HG03095 (cell line): Measurements from ENCODE around the gene CDCP2.
A peak's percentile ranks its signal among the peaks of the same experiment; 100 is the strongest.

Experiments
- ATAC-seq: cut with Tn5 transposase; IDR thresholded peaks from one replicate; pipeline ENCODE4 v1.9.1; 2021; ENCODE audit warnings: moderate library complexity; ENCODE audit not compliant: unreplicated experiment

Gene CDCP2

DNA sequence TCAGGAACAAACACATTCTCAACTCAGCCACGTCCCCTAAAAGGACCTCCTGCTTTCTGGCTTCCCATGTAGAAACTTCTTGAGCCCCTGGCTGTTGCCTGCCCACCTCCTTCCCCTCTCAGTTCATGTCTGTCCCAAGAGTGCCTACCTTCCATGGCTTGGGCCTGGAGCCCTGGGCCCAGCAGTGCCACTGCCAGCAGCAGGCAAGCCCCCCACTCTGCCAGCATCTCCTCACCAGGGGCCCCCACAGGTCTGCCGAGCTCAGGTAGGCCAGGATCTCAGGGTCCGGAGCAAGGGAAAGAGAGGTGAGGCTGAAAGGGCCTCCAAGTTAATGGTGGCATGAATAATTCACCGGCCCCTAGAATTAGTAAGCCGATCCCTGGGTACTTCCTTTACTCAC, at the start of gene CDCP2:
CDCP2 (minus strand) TSS at position 305 of the 400 bp plus-strand sequence; CDS start at position 227, 78 bp downstream.
- ATAC-seq, result no peak

DNA sequence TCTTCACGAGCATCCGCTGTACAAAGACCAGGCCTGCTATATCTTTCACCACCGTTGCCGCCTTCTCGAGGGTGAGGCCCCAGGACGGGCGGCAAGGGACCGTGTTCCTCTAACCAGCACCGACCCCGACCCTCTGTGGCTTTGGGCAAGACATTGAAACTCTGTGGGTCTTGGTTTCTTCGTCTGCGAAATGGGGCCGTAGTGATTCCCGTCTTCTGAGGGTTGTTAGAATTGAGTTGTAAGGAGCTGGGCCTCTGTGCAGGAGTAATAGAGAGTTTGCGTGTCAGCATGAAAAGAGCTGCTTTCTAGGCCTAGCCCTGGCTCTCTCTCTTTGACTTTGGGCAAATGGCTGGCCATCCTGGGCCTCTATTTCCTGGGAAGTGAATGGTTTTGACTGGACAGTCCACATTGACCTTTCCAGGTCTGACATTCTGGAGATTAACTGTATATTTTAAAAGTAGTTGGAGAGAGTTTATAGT, 47.8 kb upstream of the CDCP2 start:
- ATAC-seq, result no peak

DNA sequence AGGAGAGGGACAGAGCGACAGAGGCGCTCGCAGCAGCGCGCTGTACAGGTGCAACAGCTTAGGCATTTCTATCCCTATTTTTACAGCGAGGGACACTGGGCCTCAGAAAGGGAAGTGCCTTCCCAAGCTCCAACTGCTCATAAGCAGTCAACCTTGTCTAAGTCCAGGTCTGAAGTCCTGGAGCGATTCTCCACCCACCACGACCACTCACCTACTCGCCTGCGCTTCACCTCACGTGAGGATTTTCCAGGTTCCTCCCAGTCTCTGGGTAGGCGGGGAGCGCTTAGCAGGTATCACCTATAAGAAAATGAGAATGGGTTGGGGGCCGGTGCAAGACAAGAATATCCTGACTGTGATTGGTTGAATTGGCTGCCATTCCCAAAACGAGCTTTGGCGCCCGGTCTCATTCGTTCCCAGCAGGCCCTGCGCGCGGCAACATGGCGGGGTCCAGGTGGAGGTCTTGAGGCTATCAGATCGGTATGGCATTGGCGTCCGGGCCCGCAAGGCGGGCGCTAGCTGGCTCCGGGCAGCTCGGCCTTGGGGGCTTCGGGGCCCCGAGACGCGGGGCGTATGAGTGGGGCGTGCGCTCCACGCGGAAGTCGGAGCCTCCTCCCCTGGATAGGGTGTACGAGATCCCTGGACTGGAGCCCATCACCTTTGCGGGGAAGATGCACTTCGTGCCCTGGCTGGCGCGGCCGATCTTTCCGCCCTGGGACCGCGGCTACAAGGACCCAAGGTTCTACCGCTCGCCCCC, 47.1 kb upstream of the CDCP2 start, which contains the start of the genes CYB5RL and MRPL37:
CYB5RL (minus strand) TSS at position 266 of the 754 bp plus-strand sequence. CDS start 4,414 bp downstream, outside the sequence.
MRPL37 (plus strand) TSS at position 403 of the 754 bp plus-strand sequence; CDS start at position 480, 77 bp downstream.
- peak; percentile 93 for ATAC-seq

DNA sequence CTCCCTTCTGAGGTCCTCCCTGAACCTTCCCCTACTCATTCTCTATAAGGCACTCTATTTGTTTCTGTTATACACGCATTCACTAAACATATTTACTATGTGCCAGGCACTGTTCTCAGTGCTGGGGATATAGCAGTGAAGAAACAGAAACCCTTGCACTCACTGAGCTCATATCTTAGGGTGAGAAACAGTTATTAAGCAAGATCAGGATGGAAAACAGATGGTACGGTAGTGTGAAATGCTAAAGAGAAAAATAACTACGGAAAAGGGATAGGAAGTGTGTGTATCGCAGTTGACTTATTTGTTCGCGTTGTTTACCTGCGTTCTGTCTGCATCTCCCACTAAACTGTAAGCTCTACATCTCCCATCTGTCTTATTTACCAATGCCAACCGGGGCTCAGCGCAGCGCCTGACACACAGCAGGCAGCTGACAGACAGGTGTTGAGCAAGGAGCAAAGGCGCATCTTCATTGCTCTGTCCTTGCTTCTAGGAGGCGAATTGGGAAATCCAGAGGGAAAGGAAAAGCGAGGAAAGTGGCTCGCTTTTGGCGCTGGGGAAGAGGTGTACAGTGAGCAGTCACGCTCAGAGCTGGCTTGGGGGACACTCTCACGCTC, 46.5 kb upstream of the CDCP2 start:
- no peak for ATAC-seq

DNA sequence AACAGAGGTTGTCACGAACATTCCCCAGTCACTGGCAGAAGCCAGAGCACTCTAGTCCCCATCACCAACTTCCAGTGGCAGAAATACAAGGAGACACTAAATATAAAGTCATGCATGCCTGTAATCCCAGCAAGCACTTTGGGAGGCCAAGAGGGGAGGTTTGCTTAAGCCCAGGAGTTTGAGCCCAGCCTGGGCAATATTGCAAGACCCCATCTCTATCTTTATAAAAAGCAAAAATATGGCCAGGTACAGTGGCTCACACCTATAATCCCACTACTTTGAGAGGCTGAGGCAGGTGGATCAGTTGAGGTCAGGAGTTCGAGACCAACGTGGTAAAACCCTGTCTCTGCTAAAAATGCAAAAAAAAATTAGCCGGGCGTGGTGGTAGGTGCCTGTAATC, 40.7 kb upstream of the CDCP2 start:
- no peak for ATAC-seq

DNA sequence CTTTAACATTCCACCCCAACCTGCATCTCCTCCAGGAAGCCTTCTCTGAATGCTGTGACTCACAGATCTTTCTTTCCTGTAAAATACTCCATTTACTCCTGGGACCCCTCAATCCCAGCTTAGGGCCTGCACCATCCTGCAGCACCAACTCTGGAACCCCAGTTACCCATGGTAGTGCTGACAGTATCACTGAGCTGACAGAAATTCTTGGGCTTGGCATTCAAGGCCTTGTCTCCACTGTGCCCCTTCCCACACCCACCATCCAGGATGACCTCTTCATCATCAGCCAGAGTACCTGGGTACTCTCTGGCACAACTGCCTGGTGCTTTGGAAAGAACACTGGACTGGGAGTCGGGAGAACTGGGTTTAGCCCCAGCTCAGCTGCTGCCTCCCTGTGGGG, 38.7 kb upstream of the CDCP2 start:
- ATAC-seq, result no peak

DNA sequence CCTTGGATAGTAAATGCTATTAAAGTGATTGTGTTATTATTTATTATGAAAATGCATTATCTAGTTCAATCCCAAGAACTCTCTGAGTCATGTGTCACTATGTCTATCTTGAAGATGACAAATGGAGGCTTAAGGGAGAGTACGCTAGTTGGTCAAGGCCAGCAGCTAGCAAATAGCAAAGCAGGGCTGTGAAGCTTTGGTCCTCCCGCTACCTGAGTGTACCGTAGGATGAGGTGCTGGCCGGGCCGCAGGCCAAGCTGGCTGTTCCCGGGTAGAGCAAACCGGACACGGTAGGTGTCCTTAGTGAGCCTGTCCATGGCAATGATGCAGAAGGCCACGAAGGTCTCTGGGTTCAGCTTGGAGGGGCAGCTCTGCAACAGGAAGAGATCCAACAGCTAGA, 37.7 kb upstream of the CDCP2 start:
- ATAC-seq, result no peak

DNA sequence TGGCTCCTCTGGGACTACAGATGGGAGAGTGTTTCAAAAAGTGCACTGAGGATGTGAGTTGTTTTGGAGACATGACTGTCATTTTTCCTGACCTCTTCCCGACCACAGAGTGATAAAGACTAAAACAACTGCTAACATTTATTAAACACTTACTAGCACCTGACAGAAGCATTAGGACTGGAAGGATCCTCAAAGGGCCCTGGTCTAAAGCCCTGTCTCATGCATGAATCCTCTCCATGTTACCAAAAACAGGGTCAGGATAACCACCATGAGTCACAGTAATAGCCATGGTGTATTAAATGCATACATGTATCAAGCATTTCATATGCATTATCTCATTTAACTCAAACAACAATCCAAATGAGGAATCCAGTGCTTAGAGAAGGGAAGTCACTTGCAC, 35.5 kb upstream of the CDCP2 start:
- no peak for ATAC-seq

DNA sequence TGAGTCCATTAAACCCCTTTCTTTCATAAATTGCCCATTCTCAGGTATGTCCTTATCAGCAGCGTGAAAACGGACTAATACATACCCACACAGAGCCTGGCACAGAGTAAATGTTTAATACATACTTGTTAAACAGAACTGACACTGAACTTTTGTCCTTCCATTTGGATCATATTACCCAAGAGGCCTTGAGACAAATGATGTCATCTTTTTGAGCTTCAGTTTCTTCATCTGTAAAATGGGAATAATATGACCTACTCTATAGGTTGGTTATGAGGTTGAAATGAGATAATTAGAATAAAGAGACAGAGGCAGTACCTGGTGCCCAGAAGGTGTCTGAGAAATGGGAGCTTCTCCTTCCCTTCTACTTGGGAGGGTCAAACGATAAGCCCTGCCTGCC, 33.3 kb upstream of the CDCP2 start:
- no peak for ATAC-seq

DNA sequence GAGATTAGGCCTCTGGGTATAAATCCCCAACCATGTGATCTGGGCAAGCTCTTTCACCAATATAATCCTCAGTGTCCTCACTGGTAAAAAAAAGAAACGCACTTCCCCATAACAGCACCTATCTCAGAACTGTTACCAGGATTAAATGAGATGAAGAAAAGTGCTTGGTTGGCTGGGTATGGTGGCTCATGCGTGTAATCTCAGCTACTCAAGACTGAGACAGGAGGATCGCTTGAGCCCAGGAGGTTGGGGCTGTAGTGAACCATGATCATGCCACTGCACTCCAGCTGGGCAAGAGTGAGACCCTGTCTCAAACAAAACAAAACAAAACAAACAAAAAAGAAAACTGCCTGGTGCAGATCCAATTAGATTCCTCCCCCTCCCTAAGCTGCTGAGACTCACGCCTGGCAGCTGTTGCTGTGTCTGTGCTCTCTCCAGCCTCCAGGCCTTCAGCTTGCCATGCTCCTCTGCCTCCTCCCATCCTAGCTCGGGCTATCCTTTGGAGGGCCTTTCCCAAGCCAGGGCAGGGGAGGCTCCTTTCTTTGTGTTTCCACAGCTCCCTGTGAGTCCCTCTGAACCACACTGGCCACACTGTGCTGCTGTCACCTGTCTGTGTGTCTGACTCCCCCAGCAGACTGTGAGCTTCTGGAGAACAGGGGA, 28.0 kb upstream of the CDCP2 start:
- ATAC-seq, result no peak

DNA sequence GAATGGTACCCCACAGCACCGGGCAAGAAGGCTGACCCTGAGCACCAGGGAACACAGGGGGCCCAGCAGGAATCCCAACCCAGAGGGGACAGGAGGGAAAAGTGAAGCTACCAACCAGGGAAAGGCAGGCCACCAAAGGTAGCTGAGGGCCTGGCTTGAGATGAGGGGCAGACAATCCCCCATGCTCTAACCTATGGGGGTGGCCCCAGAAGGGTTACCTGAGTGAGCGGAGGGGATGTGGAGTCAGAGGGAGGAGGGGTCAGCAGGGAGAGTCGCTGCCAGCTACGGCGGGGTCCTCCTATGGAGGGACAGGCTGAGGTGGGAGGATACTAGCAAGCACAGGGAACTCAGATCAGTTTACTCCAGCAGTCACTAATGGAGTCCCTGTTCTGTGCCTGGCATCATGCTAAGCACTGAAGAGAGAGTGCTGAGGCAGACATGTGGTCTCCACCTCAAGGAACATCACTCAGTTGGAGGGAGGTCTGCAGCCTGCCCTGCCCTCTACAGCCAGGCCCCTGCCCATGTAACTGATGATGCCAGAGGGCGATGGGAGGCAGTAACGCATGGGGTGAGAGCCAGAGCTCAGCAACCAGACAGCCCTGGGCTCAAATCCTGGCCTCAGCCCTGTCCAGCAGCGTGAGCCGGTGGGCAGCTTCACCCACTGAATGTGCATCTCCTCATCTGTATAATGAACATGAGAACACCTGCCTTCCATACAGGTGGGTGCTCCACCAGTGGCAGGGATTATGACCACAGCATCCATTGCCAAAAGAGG, 25.7 kb upstream of the CDCP2 start:
- ATAC-seq, result no peak

DNA sequence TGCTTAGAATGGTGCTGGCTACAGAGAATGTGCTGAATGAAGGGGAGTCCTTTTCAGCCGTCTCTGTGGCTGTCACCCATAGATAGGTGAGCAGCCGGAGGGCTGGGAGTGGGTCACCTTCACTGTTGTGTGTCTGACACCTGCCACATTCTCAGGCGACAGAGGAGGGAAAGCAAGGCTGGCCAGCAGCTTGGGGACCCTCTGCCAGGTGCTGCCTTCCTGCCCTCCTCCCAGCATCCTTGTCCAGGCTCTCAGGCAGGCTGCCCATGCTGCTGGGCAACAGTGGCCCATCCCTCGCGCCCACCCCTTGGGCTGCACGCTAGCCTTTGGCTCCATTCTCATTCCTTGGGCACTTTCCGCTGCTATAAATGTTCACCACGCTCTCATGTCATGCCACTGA, 24.9 kb upstream of the CDCP2 start:
- no peak for ATAC-seq

DNA sequence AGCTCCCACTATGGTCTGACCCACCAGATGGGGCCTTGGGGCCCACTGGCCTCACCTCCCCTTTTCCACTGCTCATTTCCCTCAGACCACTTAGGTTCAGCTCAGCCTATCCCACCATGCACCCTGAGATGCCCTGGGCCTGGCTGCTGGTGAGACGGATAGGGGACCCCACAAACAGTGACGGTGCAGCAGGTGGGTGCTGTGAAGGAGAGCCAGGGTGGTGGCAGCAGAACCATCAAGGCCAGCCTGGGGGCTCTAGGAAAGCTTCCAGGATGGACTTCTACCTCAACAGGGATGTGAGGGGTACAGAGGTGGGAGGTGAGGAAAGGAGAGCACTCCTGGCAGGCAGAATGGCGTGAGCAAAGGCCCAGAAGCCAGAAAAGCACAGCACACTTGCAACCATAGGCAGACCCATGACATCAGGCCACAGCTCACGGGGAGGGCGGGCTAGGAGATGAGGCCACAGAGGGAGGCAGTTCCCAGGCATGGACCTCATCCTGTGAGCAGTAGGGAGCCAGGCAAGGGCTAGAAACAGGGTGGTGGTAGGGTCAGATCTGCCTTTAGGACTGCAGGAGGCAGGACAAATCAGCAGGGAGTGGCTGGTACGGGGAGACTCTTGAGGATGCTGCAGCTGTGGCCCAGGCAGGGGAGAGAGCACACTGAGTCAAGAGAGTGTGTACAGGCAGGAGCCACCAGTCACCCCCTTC, 24.0 kb upstream of the CDCP2 start:
- ATAC-seq, result no peak

DNA sequence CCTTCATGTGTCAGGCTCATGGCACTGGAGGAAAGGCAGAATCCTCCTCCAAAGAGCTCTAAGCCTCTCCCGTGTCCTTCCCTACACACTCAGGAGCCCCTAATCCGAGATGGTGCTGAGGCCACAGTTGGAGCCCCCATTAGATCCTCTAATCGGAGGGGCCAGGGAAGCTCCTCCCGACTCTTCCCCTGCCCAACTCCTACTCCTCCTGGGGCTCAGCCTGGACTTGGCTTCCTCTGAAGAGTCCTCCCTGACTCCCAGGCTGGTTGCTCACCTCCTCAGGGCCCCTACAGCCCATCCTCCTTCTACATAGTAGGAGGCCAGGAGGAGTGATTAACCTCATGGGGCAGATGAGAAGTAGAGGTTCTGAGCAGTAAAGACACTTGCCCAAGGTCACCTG, 21.3 kb upstream of the CDCP2 start:
- ATAC-seq, result no peak

DNA sequence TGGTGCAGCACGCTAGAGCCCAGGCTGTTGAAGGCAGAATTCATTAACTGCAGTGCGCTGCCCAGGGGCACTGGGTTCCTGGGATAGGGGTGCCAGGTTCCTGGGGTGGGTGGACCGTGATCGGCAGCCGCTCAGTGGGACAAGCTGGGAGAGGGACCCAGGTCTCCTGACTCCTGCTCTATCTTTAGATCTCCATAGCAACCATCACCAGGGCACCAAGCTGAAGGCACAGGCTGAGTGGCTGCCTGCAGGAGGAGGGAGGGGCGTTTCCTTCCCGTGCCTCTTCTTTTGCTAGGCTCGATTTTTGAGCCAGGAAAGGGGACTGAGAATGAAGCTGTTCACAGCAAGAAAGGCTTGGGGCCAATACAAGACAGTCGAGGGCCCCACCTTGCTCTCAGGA, 20.9 kb upstream of the CDCP2 start:
- ATAC-seq, result no peak

DNA sequence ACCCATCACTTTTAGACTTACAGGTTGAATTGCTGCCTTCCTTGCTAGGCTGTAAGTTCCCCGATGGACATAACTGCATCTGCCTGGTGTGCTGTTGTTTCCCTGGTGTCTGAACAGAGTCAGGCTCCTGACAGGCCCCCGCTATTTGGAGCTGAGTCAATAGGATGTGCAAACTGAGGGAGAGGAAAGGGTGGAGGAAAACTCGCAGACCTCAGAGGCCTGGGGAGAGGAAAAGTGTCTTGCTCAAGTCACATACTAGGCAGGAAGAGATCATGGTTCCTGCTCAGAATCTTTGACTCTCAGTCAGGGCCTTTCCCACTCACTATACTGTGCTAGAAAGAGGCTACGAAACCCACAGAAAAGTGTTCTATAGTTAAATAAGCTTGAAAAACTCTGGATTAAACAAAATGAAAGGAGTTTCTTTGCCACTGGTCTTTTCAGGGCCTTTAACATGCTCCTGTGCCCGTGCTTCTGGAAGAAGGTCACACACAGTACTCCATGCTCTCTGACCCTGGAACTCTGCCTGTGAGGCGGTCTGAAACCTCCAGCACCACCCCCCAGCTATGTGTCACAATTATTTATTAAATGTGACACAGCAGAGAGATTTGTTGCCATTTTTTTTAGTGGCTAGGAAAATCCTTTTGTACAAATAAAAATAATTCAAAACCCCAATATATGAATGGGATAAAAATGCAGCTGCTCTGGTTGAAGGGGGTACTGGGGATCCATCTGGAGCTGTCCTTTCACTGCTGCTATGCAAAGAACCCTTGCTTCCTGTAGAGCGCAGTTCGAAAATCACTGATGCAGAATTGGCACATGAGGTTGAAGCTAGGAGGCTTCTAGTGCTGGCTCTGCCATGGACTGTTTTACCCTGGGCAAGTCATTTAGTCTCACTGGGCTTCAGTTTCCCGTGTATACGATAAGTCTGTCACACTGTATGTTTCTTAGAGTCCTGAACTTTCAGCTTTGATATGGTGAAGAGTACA, 20.1 kb upstream of the CDCP2 start:
- no peak for ATAC-seq

DNA sequence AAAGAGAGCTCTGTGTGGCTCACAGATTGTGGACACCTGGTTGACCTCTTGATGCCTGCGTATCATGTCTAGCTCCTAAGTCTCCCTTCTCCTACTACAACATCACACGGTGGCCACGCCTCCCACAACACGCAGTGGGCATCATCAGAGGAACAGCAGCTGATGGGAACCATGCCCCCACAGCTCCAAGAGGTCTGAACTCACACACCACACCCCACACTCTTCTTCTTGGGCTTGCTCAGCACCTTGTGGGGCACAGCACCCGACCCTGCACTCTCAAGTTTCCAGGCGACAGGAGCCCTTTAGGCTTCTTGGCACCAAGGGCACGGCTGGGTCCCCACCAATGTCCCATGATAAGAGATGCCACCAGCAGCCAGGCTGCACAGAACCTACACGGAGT, 18.8 kb upstream of the CDCP2 start:
- ATAC-seq, result no peak

DNA sequence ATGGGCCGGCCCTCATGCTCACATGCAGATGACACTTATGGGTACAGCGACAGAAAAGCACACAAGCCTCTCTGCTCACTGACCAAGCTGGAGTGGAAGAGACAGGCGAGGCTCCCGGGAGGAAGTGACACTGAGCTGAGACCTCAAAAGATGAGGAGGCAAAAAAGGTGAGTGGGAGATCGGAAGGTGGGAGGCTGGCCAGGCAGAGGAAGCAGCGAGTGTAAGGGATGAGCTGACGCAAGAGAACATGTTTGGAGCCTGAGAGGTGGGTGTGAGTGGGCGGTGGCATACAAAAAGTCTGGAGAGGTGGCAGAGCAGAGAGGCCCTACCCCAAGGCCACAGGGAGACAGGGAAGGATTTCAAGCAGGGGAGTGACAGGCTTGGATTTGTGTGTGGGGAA, 18.2 kb upstream of the CDCP2 start:
- ATAC-seq, result no peak

DNA sequence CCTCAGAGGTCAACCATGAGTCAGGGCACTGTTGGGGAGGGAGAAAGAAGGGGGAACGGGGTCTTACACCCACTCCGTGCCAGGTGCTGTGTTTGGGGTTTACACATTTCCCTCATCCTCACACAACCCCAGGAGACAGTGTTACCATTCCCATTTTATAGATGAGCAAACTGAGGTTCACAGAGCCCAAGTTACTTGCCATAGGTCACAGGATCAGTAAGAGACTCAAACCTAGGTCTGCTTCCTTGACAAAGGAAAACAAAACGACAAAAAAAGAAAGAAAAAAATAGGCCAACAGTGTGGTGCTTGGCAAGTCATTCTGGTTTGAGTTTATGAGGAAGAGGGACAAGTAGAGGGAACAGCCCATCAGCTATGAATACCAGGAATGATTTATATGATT, 16.3 kb upstream of the CDCP2 start:
- no peak for ATAC-seq
